D721Med (cell line): ENCODE measurements around the gene ALS2.
"Not testable (repeated sequence)": the region's sequence is repeated elsewhere in the genome, so short reads cannot be mapped to it uniquely, and the experiment has no call there.

Experiments
- DNase-seq: peaks from one replicate; pipeline ENCODE4 v3.0.0; 2011; ENCODE audit warnings: low spot score; ENCODE audit not compliant: insufficient read length
- FAIRE-seq: peaks from 2 replicates; lab custom pipeline; 2011; peaks lifted over from hg19 to GRCh38; lab: Jason Lieb, UNC
- TF ChIP-seq, protein P1 (sequence below): IDR thresholded peaks from 2 replicates; pipeline ENCODE4 v1.5.1; 2012; ENCODE audit warnings: mild to moderate bottlenecking, control low read depth; ENCODE audit not compliant: insufficient read depth; ENCODE audit errors: missing control alignments

The ALS2 gene

GRCh38 chr2:201816657-201817575 lies 36.2 kb upstream of the ALS2 start:
- DNase-seq (no peak), FAIRE-seq (no peak)
- TF ChIP-seq, protein P1, sequence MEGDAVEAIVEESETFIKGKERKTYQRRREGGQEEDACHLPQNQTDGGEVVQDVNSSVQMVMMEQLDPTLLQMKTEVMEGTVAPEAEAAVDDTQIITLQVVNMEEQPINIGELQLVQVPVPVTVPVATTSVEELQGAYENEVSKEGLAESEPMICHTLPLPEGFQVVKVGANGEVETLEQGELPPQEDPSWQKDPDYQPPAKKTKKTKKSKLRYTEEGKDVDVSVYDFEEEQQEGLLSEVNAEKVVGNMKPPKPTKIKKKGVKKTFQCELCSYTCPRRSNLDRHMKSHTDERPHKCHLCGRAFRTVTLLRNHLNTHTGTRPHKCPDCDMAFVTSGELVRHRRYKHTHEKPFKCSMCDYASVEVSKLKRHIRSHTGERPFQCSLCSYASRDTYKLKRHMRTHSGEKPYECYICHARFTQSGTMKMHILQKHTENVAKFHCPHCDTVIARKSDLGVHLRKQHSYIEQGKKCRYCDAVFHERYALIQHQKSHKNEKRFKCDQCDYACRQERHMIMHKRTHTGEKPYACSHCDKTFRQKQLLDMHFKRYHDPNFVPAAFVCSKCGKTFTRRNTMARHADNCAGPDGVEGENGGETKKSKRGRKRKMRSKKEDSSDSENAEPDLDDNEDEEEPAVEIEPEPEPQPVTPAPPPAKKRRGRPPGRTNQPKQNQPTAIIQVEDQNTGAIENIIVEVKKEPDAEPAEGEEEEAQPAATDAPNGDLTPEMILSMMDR, result no peak

GRCh38 chr2:201813996-201814760 lies 33.4 kb upstream of the ALS2 start:
- no peak for FAIRE-seq
- no peak for DNase-seq
- TF ChIP-seq, protein P1, result no peak

DNA sequence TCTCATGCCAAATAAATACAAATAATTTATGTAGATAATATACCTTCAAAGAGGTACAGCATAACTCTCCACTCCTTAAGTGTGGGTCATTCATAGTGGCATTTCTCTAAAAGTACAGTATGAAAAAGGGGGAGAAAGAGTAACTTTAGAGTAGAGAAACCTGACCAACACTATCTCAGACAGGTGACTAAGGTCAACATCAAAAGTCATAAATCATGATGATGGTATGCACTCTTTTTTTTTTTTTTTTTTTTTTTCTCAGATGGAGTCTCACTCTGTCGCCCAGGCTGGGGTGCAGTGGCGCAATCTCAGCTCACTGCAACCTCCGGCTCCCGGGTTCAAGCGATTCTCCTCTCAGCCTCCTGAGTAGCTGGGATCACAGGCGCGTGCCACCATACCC lies 29.9 kb upstream of the ALS2 start:
- DNase-seq, FAIRE-seq: not testable (repeated sequence)

- FAIRE-seq, result no peak
- no peak for DNase-seq
- TF ChIP-seq, protein P1, result no peak
Observed at GRCh38 chr2:201809633-201810032, 28.9 kb upstream of the ALS2 start.

GRCh38 chr2:201808027-201808426 lies 27.3 kb upstream of the ALS2 start:
- TF ChIP-seq, protein P1, result no peak
- no peak for DNase-seq
- FAIRE-seq, result no peak

GRCh38 chr2:201807452-201807999 lies 26.8 kb upstream of the ALS2 start:
- TF ChIP-seq, protein P1, result no peak
- FAIRE-seq (no peak), DNase-seq (no peak)

DNA sequence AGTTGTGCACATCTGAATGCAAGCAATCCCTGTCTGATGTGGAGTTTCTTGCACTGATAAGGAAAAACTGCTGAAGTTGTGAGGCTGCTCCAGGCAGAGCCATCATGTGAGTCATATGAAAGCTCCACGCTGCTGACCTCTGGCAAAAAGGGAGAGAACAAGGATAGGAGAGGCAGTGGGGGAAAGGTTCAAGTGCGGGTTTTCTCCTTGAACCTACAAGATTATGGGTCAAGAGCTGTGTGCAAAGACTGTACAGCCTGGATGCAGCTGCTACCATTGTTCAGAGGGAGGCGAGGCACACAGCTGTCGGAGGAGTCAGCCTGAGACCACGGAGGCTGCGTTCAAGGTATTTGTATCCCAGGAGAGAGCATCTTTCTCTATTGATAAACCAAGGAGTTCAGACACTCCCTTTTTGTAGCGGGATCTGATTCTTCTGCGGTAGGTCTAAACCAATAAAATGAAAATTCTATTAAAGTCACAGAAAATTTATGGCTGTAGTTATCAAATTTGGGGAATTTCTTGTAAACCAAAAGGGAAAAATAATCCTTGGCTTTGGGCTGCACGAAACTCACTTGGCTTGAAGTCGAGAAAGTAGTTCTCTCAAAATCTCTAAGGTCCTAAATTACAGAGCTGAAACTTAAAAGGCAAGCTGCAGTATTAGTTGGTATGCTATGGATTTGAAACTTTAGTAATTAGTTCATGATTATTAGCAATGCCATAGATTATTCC lies 25.9 kb upstream of the ALS2 start, which contains the start of gene CDK15:
Gene CDK15 (plus strand): TSS at position 96 of the 729 bp plus-strand sequence. CDS start 128 bp downstream, at position 224.
- DNase-seq (no peak), FAIRE-seq (no peak)
- TF ChIP-seq, protein P1, result no peak
